ENCODE data around the gene SAE1. TPM values are rescaled to one million over a fixed set of nuclear protein-coding genes. Genes with fewer than 3 reads are reported as not detected.

SAE1 gene
- total RNA-seq, 1 experiment from 2014 or later = 314 TPM

GRCh38 chr19:47230054-47230920 lies 99.7 kb downstream of the SAE1 start:
- no peak for DNase-seq (ENCODE audit: low spot score)
- H3K27me3 ChIP-seq (replicated peaks; ENCODE audit: insufficient read depth, low read depth, low read length, poor library complexity) = no peaks in the 10 kb centered on the region
- intact Hi-C loops (cut with micrococcal nuclease; ENCODE audit: unreplicated experiment) = no loop called here
- BruUV-seq (replicated peaks) = no TSS peak
- TF ChIP-seq EZH2 (IDR thresholded peaks at IDR 0.05; ENCODE audit: borderline replicate concordance, low read depth, low read length, poor library complexity, severe bottlenecking) = no peak
- peak; percentile 79 for TF ChIP-seq CTCF (conservative IDR thresholded peaks at IDR 0.05; ENCODE audit: low read depth, low read length)
- no peaks in the 10 kb centered on the region for H3K9me3 ChIP-seq (ENCODE audit: low read depth, low read length, poor library complexity, severe bottlenecking)
- H3K36me3 ChIP-seq (ENCODE audit: insufficient read depth, low read length, poor library complexity, severe bottlenecking) = no peaks in the 10 kb centered on the region
- H3K4me3 ChIP-seq (ENCODE audit: low read depth, low read length, poor library complexity, severe bottlenecking) = peak overlapping the region; percentile 90
- peaks cover 27% of the 10 kb centered on the region for H3K4me1 ChIP-seq (ENCODE audit: insufficient read depth, low read length, poor library complexity, severe bottlenecking)
- peak overlapping the region; percentile 77 for H3K27ac ChIP-seq (ENCODE audit: low read depth, low read length, poor library complexity, severe bottlenecking)
- ChIA-PET POLR2A (ENCODE audit: low non-redundant PET) (no interaction called here), CTCF (interaction anchor here (1.5 kb wide), 1 partner anchor 14 kb away, joined by 5 read pairs; no protein-coding TSS in a partner anchor)

- no TSS peak for BruUV-seq (replicated peaks)
- TF ChIP-seq CTCF (conservative IDR thresholded peaks at IDR 0.05; ENCODE audit: low read depth, low read length) (no peak), EZH2 (IDR thresholded peaks at IDR 0.05; ENCODE audit: borderline replicate concordance, low read depth, low read length, poor library complexity, severe bottlenecking) (no peak)
- Histone ChIP-seq H3K27me3 (replicated peaks; ENCODE audit: insufficient read depth, low read depth, low read length, poor library complexity) (no peaks in the 10 kb centered on the region), H3K4me1 (ENCODE audit: insufficient read depth, low read length, poor library complexity, severe bottlenecking) (peaks cover 22% of the 10 kb centered on the region), H3K27ac (ENCODE audit: low read depth, low read length, poor library complexity, severe bottlenecking) (peak within 1 kb of the TSS; percentile 77), H3K4me3 (ENCODE audit: low read depth, low read length, poor library complexity, severe bottlenecking) (peak within 1 kb of the TSS; percentile 90), H3K9me3 (ENCODE audit: low read depth, low read length, poor library complexity, severe bottlenecking) (no peaks in the 10 kb centered on the region), H3K36me3 (ENCODE audit: insufficient read depth, low read length, poor library complexity, severe bottlenecking) (no peaks in the 10 kb centered on the region)
- intact Hi-C loops (cut with micrococcal nuclease; ENCODE audit: unreplicated experiment) = no loop called here
- ChIA-PET CTCF (no interaction called here), POLR2A (ENCODE audit: low non-redundant PET) (no interaction called here)
- no peak for DNase-seq (ENCODE audit: low spot score)
These were observed 100.2 kb downstream of the SAE1 start, which contains the start of gene BBC3 for GRCh38 chr19:47230921-47231214. BBC3 (minus strand) TSS chr19:47231199; CDS start chr19:47228431, 2,768 bp downstream.

- CTCF ChIA-PET = no interaction called here
- H3K4me1 ChIP-seq (ENCODE audit: insufficient read depth, low read length, poor library complexity, severe bottlenecking) = peaks cover 19% of the 10 kb centered on the region
- BruUV-seq (replicated peaks) = no TSS peak
- intact Hi-C loops (cut with micrococcal nuclease; ENCODE audit: unreplicated experiment) = no loop called here
- H3K27me3 ChIP-seq (replicated peaks; ENCODE audit: insufficient read depth, low read depth, low read length, poor library complexity) = no peaks in the 10 kb centered on the region
- no peak for TF ChIP-seq EZH2 (IDR thresholded peaks at IDR 0.05; ENCODE audit: borderline replicate concordance, low read depth, low read length, poor library complexity, severe bottlenecking)
- no peak for TF ChIP-seq CTCF (conservative IDR thresholded peaks at IDR 0.05; ENCODE audit: low read depth, low read length)
- H3K9me3 ChIP-seq (ENCODE audit: low read depth, low read length, poor library complexity, severe bottlenecking) = no peaks in the 10 kb centered on the region
- POLR2A ChIA-PET (ENCODE audit: low non-redundant PET) = no interaction called here
- DNase-seq (ENCODE audit: low spot score) = peak; percentile 79
- H3K4me3 ChIP-seq (ENCODE audit: low read depth, low read length, poor library complexity, severe bottlenecking) = peak overlapping the region; percentile 90
- H3K36me3 ChIP-seq (ENCODE audit: insufficient read depth, low read length, poor library complexity, severe bottlenecking) = no peaks in the 10 kb centered on the region
- peak overlapping the region; percentile 73 for H3K27ac ChIP-seq (ENCODE audit: low read depth, low read length, poor library complexity, severe bottlenecking)
These were observed 100.8 kb downstream of the SAE1 start for GRCh38 chr19:47231215-47232054.
